SU-DHL-6 (cell line): ENCODE data around the gene LPCAT1.

ENCODE experiments used
- H2AFZ ChIP-seq: fragments of 200-600 bp; sonication (generic); 2 replicates; pipeline ENCODE4 v1.6.1; 2014; ENCODE audit warnings: low read depth, mild to moderate bottlenecking, moderate library complexity, mixed read lengths, antibody characterized with exemption, low read length; ENCODE audit not compliant: severe bottlenecking
- H3F3A ChIP-seq: fragments of 200-600 bp; shearing (Covaris generic); 2 replicates; pipeline ENCODE4 v1.6.0; 2016; ENCODE audit warnings: antibody characterized with exemption, mild to moderate bottlenecking; ENCODE audit not compliant: insufficient read depth
- H3K27ac ChIP-seq: fragments of 200-600 bp; sonication (generic); 2 replicates; pipeline ENCODE4 v1.5.1; 2016; ENCODE audit warnings: low read depth, mild to moderate bottlenecking, low read length, moderate library complexity, mixed read lengths
- H3K27me3 ChIP-seq: fragments of 200-600 bp; sonication (generic), shearing (Covaris generic); 2 replicates; pipeline ENCODE4 v1.6.0; 2014; ENCODE audit warnings: mild to moderate bottlenecking, low read length
- H3K36me3 ChIP-seq: fragments of 200-600 bp; sonication (generic); 2 replicates; pipeline ENCODE4 v1.6.1; 2014; ENCODE audit warnings: mild to moderate bottlenecking, low read length, mixed read lengths
- H3K4me2 ChIP-seq: fragments of 300-600, 200-600 bp; shearing (Covaris generic), sonication (generic); 2 replicates; pipeline ENCODE4 v1.6.0; 2014; ENCODE audit warnings: low read length, low read depth, mild to moderate bottlenecking; ENCODE audit not compliant: poor library complexity, severe bottlenecking
- H3K4me3 ChIP-seq: fragments of 200-600 bp; sonication (generic); 2 replicates; pipeline ENCODE4 v1.5.1; 2014; ENCODE audit warnings: antibody characterized with exemption, low read length, mild to moderate bottlenecking, mixed read lengths; ENCODE audit not compliant: insufficient read depth, poor library complexity, severe bottlenecking
- H3K79me2 ChIP-seq: fragments of 200-600 bp; sonication (generic); 2 replicates; pipeline ENCODE4 v1.6.1; 2014; ENCODE audit warnings: mild to moderate bottlenecking, low read length, moderate library complexity; ENCODE audit not compliant: insufficient read depth
- H3K9ac ChIP-seq: fragments of 200-600 bp; sonication (generic); 2 replicates; pipeline ENCODE4 v1.7.0; 2014; ENCODE audit warnings: mild to moderate bottlenecking, low read length
- H3K9me2 ChIP-seq: fragments of 200-600 bp; sonication (generic); replicated peaks from 2 replicates; pipeline ENCODE4 v1.6.1; 2014; ENCODE audit warnings: low read length; ENCODE audit not compliant: insufficient read depth
- H3K9me3 ChIP-seq: fragments of 200-600 bp; sonication (generic); 2 replicates; pipeline ENCODE4 v1.6.1; 2014; ENCODE audit warnings: low read length, mixed read lengths; ENCODE audit not compliant: insufficient read depth
- H4K20me1 ChIP-seq: fragments of 200-600 bp; sonication (generic); 2 replicates; pipeline ENCODE4 v1.6.1; 2014; ENCODE audit warnings: low read depth, mild to moderate bottlenecking, antibody characterized with exemption, low read length, moderate library complexity, mixed read lengths
- CTCF ChIP-seq: fragments of 200-600 bp; sonication (generic); IDR thresholded peaks from one replicate; pipeline ENCODE4 v1.5.1; 2017; ENCODE audit warnings: antibody characterized with exemption, mild to moderate bottlenecking, low read length, moderate library complexity; ENCODE audit not compliant: insufficient read depth, poor library complexity, severe bottlenecking
- EZH2phosphoT487 ChIP-seq: fragments of 200-600 bp; sonication (generic), shearing (Covaris generic); conservative IDR thresholded peaks from 2 replicates; pipeline ENCODE4 v1.6.1; 2018; ENCODE audit warnings: mild to moderate bottlenecking, antibody characterized with exemption, low read length, moderate library complexity, mixed read lengths

Gene LPCAT1

GRCh38 chr5:1502046-1502736, 21.6 kb downstream of the LPCAT1 start:
- H3K9me3 ChIP-seq: no peaks in the 10 kb centered on the region
- no peak for TF ChIP-seq EZH2phosphoT487
- no peak for TF ChIP-seq CTCF
- no peaks in the 10 kb centered on the region for H3K9me2 ChIP-seq
- no peak overlapping the region for H2AFZ ChIP-seq
- peaks cover 37% of the 10 kb centered on the region for H3F3A ChIP-seq
- peaks cover 46% of the 10 kb centered on the region; the same call in 1 of the 2 replicates for H3K79me2 ChIP-seq
- no peak overlapping the region for H3K4me3 ChIP-seq
- H4K20me1 ChIP-seq: no peaks in the 10 kb centered on the region
- H3K36me3 ChIP-seq: no peaks in the 10 kb centered on the region
- peak overlapping the region; percentile 96 for H3K27ac ChIP-seq
- H3K9ac ChIP-seq: no peak overlapping the region
- peak overlapping the region; percentile 62 for H3K4me2 ChIP-seq
- H3K27me3 ChIP-seq: no peaks in the 10 kb centered on the region

- Histone ChIP-seq H3K27me3 (no peaks in the 10 kb centered on the region), H3K36me3 (no peaks in the 10 kb centered on the region), H3K27ac (no peak overlapping the region), H3K79me2 (peaks cover 39% of the 10 kb centered on the region; the same call in 1 of the 2 replicates), H3K9me2 (no peaks in the 10 kb centered on the region), H3K4me3 (no peak overlapping the region), H3K4me2 (no peak overlapping the region), H3F3A (peaks cover 37% of the 10 kb centered on the region), H3K9me3 (no peaks in the 10 kb centered on the region), H3K9ac (no peak overlapping the region), H2AFZ (no peak overlapping the region), H4K20me1 (no peaks in the 10 kb centered on the region)
- TF ChIP-seq CTCF (no peak), EZH2phosphoT487 (no peak)
These were observed 22.3 kb downstream of the LPCAT1 start for GRCh38 chr5:1501372-1502045.

GRCh38 chr5:1500411-1501091, 23.2 kb downstream of the LPCAT1 start:
- Histone ChIP-seq H3K9me2 (no peaks in the 10 kb centered on the region), H4K20me1 (no peaks in the 10 kb centered on the region), H3K79me2 (peaks cover 30% of the 10 kb centered on the region; the same call in 1 of the 2 replicates), H3K9ac (no peak overlapping the region), H3F3A (peaks cover 37% of the 10 kb centered on the region), H3K27me3 (no peaks in the 10 kb centered on the region), H3K27ac (peak overlapping the region; percentile 82; the same call in 1 of the 2 replicates), H2AFZ (no peak overlapping the region), H3K4me2 (no peak overlapping the region), H3K9me3 (no peaks in the 10 kb centered on the region), H3K4me3 (no peak overlapping the region), H3K36me3 (no peaks in the 10 kb centered on the region)
- TF ChIP-seq CTCF: no peak
- TF ChIP-seq EZH2phosphoT487: no peak
